Left ventricle myocardium inferior (tissue), 1 donor: ENCODE data around the gene COMMD1. TPM values are rescaled to one million over a fixed set of nuclear protein-coding genes. Genes with fewer than 3 reads are reported as not detected.
A peak's percentile ranks its signal among the peaks of the same experiment; 100 is the strongest.

Experiments
- DNase-seq: peaks from one replicate; pipeline ENCODE4 v3.0.0-alpha.2; 2020
- H3K27ac ChIP-seq: fragments of 200-600 bp; replicated peaks from 2 replicates; pipeline ENCODE4 v1.8.0; 2021
- H3K27me3 ChIP-seq: fragments of 200-600 bp; 2 replicates; pipeline ENCODE4 v1.8.0; 2021; ENCODE audit warnings: low read depth
- H3K36me3 ChIP-seq: fragments of 200-600 bp; 2 replicates; pipeline ENCODE4 v1.8.0; 2021
- H3K4me1 ChIP-seq: fragments of 200-600 bp; 2 replicates; pipeline ENCODE4 v1.8.0; 2021
- H3K4me3 ChIP-seq: fragments of 200-600 bp; 2 replicates; pipeline ENCODE4 v1.8.0; 2021; ENCODE audit warnings: mild to moderate bottlenecking, moderate library complexity
- H3K9me3 ChIP-seq: fragments of 200-600 bp; replicated peaks from 2 replicates; pipeline ENCODE4 v1.8.0; 2021
- CTCF ChIP-seq: fragments of 200-600 bp; IDR thresholded peaks from 2 replicates; pipeline ENCODE4 v1.8.0; 2021; ENCODE audit warnings: antibody characterized with exemption, mild to moderate bottlenecking, borderline replicate concordance
- intact Hi-C: fragments of 100-400 bp; cut with micrococcal nuclease; formaldehyde crosslinking; loops from one replicate; pipeline ENCODE4 v1.11.0; 2022
- total RNA-seq: library from RNA; stranded (reverse); fragmentation: NEBNext Ultra II Directional; extraction: Animal tissue kit (Norgen Biotek cat#: 25700); gene quantifications from one replicate; pipeline ENCODE4 v1.2.1, GENCODE V29; 2021
- donor health status: DM: no; HTN: yes; CAD: no; lungs with severe emphysema.

Gene COMMD1
- total RNA-seq, 1 donor from 2014 or later = 63.7 TPM

- TF ChIP-seq CTCF = no peak
- H3K36me3 ChIP-seq = no peaks in the 10 kb centered on the region
- peak overlapping the region; percentile 57 for H3K27ac ChIP-seq
- intact Hi-C loops = no loop called here
- no peak overlapping the region for H3K4me3 ChIP-seq
- no peaks in the 10 kb centered on the region for H3K9me3 ChIP-seq
- no peaks in the 10 kb centered on the region for H3K27me3 ChIP-seq
- no peak for DNase-seq
- peaks cover 31% of the 10 kb centered on the region for H3K4me1 ChIP-seq
These were observed 258.4 kb downstream of the COMMD1 start for GRCh38 chr2:62163834-62164233.

GRCh38 chr2:62175728-62176127 is 270.3 kb downstream of the COMMD1 start:
- peaks cover 37% of the 10 kb centered on the region for H3K4me1 ChIP-seq
- peak; percentile 40 for DNase-seq
- H3K9me3 ChIP-seq = no peaks in the 10 kb centered on the region
- no peaks in the 10 kb centered on the region for H3K27me3 ChIP-seq
- intact Hi-C loops = no loop called here
- H3K27ac ChIP-seq = peak overlapping the region; percentile 72
- H3K36me3 ChIP-seq = no peaks in the 10 kb centered on the region
- no peak for TF ChIP-seq CTCF
- no peak overlapping the region for H3K4me3 ChIP-seq

GRCh38 chr2:62176801-62177200 is 271.3 kb downstream of the COMMD1 start:
- TF ChIP-seq CTCF = no peak
- Histone ChIP-seq H3K36me3 (no peaks in the 10 kb centered on the region), H3K27ac (peak overlapping the region; percentile 72), H3K4me3 (no peak overlapping the region), H3K27me3 (no peaks in the 10 kb centered on the region), H3K9me3 (no peaks in the 10 kb centered on the region), H3K4me1 (peaks cover 37% of the 10 kb centered on the region)
- DNase-seq = no peak
- intact Hi-C loops = no loop called here

- TF ChIP-seq CTCF = no peak
- Histone ChIP-seq H3K4me3 (no peak overlapping the region), H3K36me3 (no peaks in the 10 kb centered on the region), H3K9me3 (no peaks in the 10 kb centered on the region), H3K27me3 (no peaks in the 10 kb centered on the region), H3K27ac (peak overlapping the region; percentile 72), H3K4me1 (peaks cover 37% of the 10 kb centered on the region)
- intact Hi-C loops = no loop called here
- DNase-seq = no peak
These were observed 272.0 kb downstream of the COMMD1 start for GRCh38 chr2:62177392-62178049.

- intact Hi-C loops = no loop called here
- H3K4me1 ChIP-seq = peaks cover 37% of the 10 kb centered on the region
- H3K9me3 ChIP-seq = no peaks in the 10 kb centered on the region
- no peaks in the 10 kb centered on the region for H3K27me3 ChIP-seq
- peak overlapping the region; percentile 72 for H3K27ac ChIP-seq
- no peaks in the 10 kb centered on the region for H3K36me3 ChIP-seq
- DNase-seq = no peak
- no peak overlapping the region for H3K4me3 ChIP-seq
- no peak for TF ChIP-seq CTCF
These were observed 273.3 kb downstream of the COMMD1 start for GRCh38 chr2:62178741-62179271.
